Measurements from ENCODE around the gene KCNK2.

The KCNK2 gene

GRCh38 chr1:215277532-215277931 lies 195.0 kb downstream of the KCNK2 start:
- Histone ChIP-seq H3K27ac (replicated peaks) (no peak overlapping the region), H3K27me3 (ENCODE audit: insufficient read depth, poor library complexity, severe bottlenecking) (no peaks in the 10 kb centered on the region), H3K4me3 (replicated peaks; ENCODE audit: insufficient read depth, low read length) (no peak overlapping the region)
- DNase-seq (ENCODE audit: low read depth in 1 of 2, low spot score in 1 of 2): no peak
- TF ChIP-seq SPI1 (IDR thresholded peaks at IDR 0.05; ENCODE audit: borderline replicate concordance, low read depth): no peak

- Histone ChIP-seq H3K27me3 (ENCODE audit: insufficient read depth, poor library complexity, severe bottlenecking) (no peaks in the 10 kb centered on the region), H3K4me3 (replicated peaks; ENCODE audit: insufficient read depth, low read length) (no peak overlapping the region), H3K27ac (replicated peaks) (no peak overlapping the region)
- TF ChIP-seq SPI1 (IDR thresholded peaks at IDR 0.05; ENCODE audit: borderline replicate concordance, low read depth): no peak
- TF ChIP-seq CTCF (IDR thresholded peaks at IDR 0.05; ENCODE audit: insufficient read depth, low read length): no peak
- TF ChIP-seq REST (IDR thresholded peaks at IDR 0.05; ENCODE audit: insufficient replicate concordance, low read depth): no peak
- TF ChIP-seq POLR2AphosphoS5 (IDR thresholded peaks at IDR 0.05; ENCODE audit: low read depth): no peak
- no peak for TF ChIP-seq GABPA (IDR thresholded peaks at IDR 0.05; ENCODE audit: low read depth)
- no peak for DNase-seq (ENCODE audit: low read depth in 1 of 2, low spot score in 1 of 2)
Observed at GRCh38 chr1:215279682-215280081, 197.1 kb downstream of the KCNK2 start.

DNA sequence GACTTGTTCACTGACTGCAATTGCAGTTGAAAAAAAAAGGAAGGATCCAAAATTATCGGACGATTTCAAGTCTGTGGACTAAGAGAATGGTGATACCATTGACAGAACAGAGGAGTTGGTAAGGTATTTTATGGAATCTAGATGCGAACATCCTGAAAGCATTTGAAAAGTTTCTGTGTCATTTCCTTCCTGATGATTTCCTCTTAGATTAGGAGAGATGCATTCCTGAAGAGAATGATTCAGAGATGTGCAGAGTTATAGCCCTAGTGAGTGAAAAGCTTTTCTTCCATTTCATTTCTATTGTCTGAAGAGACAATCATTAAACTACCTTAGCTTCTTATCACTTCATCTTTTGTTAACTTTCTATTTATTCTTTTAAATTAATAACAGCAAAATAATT lies 200.0 kb downstream of the KCNK2 start:
- TF ChIP-seq CTCF (IDR thresholded peaks at IDR 0.05; ENCODE audit: insufficient read depth, low read length): no peak
- DNase-seq (ENCODE audit: low read depth in 1 of 2, low spot score in 1 of 2): no peak
- no peak overlapping the region for H3K27ac ChIP-seq (replicated peaks)
- no peak overlapping the region for H3K4me3 ChIP-seq (replicated peaks; ENCODE audit: insufficient read depth, low read length)
- H3K27me3 ChIP-seq (ENCODE audit: insufficient read depth, poor library complexity, severe bottlenecking): no peaks in the 10 kb centered on the region

- H3K27ac ChIP-seq (replicated peaks): no peak overlapping the region
- H3K27me3 ChIP-seq (ENCODE audit: insufficient read depth, poor library complexity, severe bottlenecking): no peaks in the 10 kb centered on the region
- H3K4me3 ChIP-seq (replicated peaks; ENCODE audit: insufficient read depth, low read length): no peak overlapping the region
- no peak for DNase-seq (ENCODE audit: low read depth in 1 of 2, low spot score in 1 of 2)
- TF ChIP-seq REST (IDR thresholded peaks at IDR 0.05; ENCODE audit: insufficient replicate concordance, low read depth) (no peak), POLR2AphosphoS5 (IDR thresholded peaks at IDR 0.05; ENCODE audit: low read depth) (no peak), GABPA (IDR thresholded peaks at IDR 0.05; ENCODE audit: low read depth) (no peak), CTCF (IDR thresholded peaks at IDR 0.05; ENCODE audit: insufficient read depth, low read length) (no peak), SPI1 (IDR thresholded peaks at IDR 0.05; ENCODE audit: borderline replicate concordance, low read depth) (no peak)
Observed at GRCh38 chr1:215285013-215285800, 202.7 kb downstream of the KCNK2 start.
